Upper lobe of left lung (tissue), 4 donors: ENCODE data around the gene MALSU1.

Source experiments
- POLR2AphosphoS5 ChIP-seq, 2 donors: sonication (generic); formaldehyde crosslinking; IDR thresholded peaks; one replicate each; pipeline ENCODE4 v1.5.1; 2017; ENCODE audit warnings: antibody characterized with exemption in 2 of 2
- TF ChIP-seq, protein P1 (sequence below), 6 experiments: fragments of 450-650 bp in 4 of 6; fragments of 200-600 bp in 2 of 6; sonication (generic) in 2 of 6; IDR thresholded peaks; one replicate each; pipeline ENCODE4 v1.5.1; 2016 to 2019; ENCODE audit warnings: antibody characterized with exemption in 6 of 6

GRCh38 chr7:23292623-23293022 is 6.5 kb upstream of the MALSU1 start:
- TF ChIP-seq, protein P1, sequence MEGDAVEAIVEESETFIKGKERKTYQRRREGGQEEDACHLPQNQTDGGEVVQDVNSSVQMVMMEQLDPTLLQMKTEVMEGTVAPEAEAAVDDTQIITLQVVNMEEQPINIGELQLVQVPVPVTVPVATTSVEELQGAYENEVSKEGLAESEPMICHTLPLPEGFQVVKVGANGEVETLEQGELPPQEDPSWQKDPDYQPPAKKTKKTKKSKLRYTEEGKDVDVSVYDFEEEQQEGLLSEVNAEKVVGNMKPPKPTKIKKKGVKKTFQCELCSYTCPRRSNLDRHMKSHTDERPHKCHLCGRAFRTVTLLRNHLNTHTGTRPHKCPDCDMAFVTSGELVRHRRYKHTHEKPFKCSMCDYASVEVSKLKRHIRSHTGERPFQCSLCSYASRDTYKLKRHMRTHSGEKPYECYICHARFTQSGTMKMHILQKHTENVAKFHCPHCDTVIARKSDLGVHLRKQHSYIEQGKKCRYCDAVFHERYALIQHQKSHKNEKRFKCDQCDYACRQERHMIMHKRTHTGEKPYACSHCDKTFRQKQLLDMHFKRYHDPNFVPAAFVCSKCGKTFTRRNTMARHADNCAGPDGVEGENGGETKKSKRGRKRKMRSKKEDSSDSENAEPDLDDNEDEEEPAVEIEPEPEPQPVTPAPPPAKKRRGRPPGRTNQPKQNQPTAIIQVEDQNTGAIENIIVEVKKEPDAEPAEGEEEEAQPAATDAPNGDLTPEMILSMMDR (IDR thresholded peaks at IDR 0.05), result no peak
- TF ChIP-seq POLR2AphosphoS5 (IDR thresholded peaks at IDR 0.05), result no peak
